Hepatic stellate cell (primary cell): ENCODE data around the gene C1QL3.

Experiments
- DNase-seq: peaks from one replicate; pipeline ENCODE4 v3.0.0; 2011; ENCODE audit warnings: low spot score

The C1QL3 gene

DNA sequence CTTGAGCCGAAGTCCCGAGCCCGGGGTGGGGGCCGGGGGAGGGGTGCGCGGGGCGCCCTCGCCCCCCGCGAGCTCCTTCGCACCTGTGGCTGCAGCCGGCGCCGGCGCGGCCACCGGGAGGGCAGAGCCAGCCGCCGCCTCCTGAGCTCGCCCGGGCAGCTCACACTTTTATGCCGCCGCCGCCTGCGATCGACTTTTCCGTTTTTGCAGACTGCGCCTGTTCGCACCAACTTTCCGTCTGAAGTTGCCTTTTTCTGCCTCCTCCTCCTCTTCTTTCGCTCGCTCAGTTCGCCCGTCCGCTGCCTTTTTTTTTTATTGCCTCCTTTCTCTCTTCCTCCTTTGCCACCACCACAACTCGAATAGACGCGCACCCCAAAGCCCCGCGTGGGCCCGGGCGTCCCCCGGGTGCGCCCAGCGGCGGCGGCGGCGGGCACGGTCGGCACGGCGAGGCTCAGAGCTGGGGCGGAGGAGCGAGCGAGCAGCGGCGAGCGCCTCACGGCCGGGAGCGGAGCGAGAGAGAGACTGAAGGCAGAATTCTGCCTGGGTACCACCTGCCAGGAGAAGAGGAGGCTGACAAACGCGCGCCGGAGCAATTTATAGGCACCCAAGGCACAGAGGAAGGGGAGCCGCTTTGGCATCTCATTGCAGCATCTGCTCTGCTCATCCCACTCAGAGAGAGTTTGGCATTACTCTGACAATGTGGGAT, at the start of gene C1QL3:
Gene C1QL3, minus strand, starts transcription at position 569 of the 706 bp plus-strand sequence. CDS start 814 bp downstream, outside the sequence.
- DNase-seq = no peak

DNA sequence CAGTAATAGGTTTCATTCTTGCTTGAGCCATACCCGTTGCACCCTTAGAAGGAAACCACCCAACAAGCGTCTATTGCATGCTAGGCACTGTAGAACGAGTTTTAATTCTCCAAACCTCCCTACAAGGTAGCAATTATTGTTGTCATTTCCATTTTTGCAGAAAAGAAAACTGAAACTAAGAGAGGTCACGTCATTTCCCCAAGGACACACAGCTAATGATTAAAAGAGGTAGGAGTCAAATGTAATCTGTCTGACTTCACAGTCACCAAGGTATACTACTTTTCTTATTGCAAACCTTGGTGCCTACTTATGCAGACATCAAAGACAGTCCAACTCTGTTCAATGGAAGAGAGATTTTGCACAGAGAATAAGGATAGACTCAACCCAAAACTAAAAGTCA, 49.1 kb upstream of the C1QL3 start:
- DNase-seq = no peak

DNA sequence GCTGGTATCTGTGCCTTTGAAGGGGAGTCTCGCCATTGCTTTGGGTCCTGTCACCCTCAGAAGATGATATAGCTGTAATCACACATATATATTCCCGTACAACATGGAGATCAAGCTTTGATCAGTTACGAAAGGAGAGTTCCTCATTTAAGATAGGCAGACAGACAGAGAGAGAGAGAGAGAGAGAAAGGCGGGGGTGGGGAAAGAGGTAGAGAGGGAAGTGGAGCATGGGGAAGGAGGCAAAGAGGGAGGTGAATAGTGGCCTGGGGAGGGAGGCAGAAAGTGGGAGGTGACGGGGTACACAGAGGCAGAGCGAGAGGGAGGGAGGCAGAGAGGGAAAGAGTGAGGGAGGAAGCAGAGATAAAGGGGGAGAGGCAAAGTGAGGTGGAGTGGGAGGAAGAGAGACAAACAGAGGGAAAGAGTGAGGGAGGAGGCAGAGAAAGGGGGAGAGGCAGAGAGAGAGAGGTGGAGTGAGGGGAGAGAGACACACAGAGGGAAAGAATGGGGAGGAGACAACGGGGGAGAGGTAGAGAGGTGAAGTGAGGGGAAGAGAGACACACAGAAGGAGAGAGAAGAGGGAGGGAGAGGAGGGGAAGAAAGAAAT, 44.6 kb upstream of the C1QL3 start:
- no peak for DNase-seq

DNA sequence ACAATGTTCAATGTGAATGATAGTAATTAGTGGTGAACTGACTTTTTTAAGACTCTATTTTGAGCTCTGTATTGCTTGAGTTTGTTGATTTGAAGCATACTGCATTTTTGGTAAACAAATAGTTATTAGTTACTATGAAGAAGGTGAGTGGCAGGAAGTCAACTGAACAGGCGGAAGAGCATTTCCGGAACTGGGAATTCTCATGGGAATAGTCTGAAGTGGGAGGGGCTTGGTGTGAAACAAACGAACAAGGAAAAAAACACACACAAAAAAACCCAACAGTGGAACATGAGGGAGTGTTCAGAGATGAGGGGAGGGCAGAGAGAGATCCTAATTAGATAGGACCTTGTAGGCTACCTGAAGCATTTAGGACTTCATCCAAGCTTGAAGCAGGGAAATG, 43.9 kb upstream of the C1QL3 start:
- DNase-seq = no peak

DNA sequence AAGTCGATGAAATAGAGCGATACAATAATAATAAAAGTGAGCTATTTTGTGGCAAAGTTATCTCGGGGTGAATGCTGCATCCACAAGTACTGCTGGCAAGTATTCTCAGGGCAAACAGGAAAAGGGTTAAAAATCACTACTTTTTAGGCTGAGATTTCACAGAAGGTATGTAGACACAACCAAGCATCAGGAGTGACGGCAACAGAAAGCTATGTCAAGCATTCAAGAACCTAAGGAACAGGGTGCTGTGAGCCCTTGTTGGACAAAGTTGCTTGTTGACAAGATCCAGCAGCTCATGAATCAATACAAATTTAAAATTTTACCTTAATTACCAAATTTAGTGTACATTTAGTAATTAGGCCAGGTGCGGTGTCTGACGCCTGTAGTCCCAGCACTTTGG, 41.2 kb upstream of the C1QL3 start:
- DNase-seq = no peak

DNA sequence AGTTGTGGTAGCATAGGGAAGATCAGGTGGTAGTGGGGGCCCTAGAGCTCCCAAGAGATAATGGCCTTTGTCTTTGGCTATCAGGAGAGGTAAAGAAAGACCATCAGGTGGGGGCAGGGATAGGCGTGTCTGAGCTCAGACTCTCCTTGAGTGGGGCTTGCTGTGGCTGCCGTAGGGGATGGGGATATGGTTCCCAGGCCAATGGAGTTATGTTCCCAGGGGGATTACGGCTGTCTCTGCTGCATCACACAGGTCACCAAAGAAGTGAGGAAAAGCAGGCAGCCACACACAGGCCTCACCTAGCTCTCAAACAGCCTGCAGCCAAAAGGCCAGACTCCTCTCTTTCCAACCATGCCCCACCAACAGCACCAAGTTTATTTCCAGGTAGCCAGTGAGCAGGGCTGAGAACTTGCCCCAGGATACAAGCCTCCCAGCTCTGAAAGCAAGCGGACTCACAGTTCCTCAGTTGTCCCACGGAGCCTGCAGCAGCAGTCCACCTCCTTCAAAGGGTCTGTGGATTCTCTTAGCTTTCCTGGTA, 37.6 kb upstream of the C1QL3 start:
- no peak for DNase-seq

DNA sequence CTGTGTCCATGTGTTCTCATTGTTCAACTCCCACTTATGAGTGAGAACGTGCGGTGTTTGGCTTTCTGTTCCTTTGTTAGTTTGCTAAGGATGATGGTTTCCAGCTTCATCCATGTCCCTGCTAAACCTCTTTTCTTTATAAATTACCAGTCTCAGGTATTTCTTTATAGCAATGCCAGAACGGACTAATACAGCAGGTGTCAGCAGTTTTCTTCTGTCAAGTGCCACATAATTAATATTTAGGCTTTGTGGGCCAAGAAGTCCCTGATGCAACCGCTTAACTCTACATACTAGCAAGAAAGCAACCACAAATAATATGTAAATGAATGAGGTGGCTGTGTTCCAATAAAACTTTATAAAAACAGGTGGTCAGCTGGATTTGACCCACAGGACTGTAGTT, 26.3 kb upstream of the C1QL3 start:
- DNase-seq = no peak

DNA sequence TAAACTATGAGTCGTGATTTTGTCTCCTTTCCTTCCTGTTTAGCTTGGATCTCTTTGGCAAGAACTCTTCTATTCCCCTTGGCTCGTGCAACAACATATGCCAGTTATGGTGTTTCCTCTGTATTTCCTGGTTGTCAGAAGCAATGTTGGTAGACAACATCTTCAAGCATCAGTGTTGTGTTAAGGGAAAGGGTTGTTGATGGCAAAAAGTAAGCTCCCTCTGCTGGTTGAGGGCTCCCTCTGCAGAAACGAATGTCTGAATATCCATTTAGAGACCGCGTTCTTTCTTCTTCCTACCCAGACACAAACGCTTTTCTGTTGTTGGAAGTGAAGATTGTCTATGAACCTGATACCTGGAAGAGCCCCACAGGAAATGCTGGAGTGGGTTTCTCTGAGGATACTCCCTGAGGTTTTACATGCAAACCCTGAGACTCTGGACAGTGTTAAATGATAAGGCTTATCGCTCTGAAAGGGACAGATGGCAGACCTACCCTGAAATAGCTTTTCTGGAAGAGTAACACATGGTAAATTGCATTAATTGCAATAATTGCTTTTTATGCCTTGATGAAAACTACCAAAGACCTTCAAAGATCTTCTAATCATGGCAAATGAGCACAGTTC, 23.5 kb upstream of the C1QL3 start:
- peak; percentile 37 for DNase-seq

DNA sequence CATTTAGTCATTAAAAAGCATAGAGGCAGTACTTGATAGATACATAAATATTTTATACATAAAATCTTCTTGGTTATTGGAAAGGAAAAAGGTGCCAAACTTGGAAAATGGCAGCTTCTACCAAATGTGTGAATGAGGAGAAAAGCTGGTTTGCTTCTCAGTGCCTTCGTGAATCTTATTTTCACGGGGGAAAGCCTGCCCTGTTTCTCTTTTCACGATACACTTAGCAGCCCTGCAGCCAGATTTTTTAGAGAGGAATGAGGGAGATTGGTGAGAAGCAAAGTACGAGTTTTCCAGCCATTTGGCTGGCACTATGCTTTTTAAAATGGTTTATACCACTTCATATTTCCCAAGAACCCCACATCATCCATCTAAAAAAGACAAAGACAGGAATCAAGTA, 22.9 kb upstream of the C1QL3 start:
- DNase-seq = no peak

DNA sequence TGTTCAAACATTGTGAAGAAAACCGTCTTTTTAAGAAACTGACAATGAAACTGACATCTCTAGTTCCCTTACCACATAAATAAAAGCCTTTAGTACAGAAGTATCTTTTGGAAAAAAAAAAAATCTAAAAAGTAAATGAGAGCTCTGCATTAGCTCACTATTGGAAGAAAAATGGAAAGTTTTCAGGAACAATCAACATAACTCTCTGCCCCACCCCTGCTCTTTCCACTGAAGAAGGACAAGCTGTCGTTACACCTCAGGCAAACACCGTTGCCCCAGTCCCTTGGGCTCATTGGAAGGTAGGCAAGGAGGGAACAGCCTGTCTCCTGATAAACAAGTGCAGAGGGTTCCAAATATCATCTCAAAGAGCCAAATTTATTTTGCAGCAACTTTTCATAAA, 22.4 kb upstream of the C1QL3 start:
- DNase-seq = no peak

DNA sequence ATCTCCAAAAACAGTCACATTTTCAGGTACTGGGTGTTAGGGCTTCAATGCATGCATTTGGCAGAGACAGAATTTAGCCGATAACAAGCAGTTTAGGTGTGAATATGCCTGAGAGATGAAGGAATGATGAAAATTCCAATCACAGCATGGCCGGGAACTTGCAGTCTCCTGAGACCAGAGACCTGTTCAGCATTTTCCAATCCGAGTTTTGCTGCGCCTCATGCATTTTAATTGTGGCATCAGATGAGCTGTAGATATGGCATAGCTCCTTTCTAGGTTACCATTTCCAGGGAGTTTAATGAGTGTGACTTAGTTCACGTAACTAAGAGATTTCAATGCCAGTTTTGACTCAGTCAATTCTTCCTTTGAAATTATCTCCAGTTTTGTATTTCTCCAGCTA, 14.5 kb upstream of the C1QL3 start:
- no peak for DNase-seq

DNA sequence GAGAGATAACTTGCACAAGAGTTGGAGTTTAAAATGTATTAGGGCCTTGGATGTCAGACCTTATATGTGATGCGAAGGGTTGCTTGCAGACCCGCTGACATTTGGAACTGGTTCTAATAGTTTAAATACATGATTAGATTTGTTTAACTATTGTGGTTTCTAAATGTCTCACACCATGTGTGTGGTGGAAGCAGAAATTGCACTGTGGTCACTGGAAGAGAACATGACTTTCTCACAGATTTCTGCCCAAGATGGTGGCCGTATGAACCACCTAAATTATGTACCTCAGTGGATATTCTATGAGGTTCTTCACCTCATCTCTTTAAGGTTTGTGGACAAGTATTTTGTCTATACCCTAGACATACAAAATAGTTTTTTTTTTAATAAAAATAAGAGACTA, 8.2 kb upstream of the C1QL3 start:
- no peak for DNase-seq

DNA sequence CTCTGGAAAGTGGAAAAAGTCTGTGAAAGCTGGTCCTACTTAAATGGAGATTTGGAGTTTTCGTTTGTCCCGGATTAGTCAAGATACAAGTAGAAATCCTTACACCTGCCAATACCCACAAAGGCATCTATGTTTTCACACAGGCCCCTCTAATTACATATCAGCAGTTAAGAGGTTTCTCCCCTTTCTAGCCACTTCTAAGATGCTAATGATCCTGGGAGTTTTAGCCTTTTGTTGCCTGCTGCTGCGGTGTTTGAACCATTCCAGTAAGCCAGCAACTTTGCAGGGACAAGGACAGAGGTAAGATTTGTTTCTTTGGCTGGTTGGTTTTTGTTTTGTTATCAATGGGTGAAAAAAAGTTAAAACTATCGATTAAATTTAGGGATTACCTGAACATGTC, 5.8 kb upstream of the C1QL3 start:
- DNase-seq = no peak

DNA sequence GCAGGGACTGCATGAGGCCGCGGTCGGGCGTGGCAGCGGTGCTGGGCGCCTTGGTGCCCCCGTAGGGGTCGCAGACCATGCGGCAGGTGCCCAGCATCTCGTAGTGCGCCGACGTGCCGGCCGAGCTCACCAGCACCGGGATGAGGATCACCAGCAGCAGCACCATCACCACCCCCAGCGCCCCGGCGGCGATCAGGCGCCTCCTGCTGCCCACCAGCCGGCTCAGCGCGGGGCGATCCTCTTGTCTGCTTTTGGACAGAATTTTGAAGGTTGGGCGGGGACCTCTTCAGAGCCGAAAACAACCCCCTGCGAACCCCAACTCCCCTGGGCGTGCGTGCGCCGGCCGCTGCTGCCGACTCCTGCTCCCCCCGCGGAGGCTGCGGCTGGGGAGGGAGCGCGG, 779 bp downstream of the C1QL3 start:
- peak; percentile 33 for DNase-seq

DNA sequence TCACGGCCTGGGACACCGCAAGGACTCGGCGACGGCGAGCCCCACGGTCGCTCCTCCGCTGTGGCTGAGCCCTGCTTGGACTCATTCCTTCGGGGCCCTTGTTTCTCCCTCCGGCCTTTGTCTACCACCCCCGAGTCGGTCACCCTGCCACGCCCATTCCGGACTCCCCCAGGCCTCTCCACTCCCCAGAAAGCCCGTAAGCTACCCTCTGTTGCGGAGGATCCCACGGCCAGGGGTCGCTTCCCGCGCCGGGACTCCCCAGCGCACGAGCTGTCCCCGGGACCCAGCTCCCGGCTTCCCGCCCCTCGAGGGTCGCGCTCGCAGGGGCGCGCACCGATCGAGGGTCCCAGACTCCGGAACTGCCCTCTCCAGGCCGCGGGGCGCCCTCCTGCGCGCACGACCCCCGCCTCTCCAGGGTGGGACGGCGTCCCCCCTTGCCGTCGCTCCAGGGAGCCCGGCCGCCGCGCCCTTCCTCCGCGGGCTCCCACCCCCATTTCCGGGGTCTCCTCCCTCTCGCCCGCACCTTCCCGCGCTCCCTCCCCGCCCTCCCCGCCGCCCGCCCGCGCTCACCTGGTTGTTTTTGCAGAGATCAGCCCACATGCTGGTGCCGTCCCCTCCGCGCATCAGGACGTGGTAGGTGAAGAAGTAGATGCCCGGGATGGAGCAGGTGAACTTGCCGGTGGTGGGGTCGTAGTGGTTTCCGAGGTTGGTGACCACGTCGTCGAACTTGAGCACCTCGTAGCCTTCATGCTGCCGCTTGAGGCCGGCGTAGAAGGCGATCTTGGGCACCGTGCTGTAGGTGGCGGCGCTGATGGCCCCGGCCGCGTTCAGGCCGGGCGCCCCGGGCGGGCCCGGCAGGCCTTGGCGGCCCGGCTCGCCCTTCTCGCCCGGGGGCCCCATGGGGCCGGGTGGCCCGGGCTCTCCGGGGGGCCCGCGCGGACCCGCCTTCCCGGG, 1.5 kb downstream of the C1QL3 start:
- no peak for DNase-seq

DNA sequence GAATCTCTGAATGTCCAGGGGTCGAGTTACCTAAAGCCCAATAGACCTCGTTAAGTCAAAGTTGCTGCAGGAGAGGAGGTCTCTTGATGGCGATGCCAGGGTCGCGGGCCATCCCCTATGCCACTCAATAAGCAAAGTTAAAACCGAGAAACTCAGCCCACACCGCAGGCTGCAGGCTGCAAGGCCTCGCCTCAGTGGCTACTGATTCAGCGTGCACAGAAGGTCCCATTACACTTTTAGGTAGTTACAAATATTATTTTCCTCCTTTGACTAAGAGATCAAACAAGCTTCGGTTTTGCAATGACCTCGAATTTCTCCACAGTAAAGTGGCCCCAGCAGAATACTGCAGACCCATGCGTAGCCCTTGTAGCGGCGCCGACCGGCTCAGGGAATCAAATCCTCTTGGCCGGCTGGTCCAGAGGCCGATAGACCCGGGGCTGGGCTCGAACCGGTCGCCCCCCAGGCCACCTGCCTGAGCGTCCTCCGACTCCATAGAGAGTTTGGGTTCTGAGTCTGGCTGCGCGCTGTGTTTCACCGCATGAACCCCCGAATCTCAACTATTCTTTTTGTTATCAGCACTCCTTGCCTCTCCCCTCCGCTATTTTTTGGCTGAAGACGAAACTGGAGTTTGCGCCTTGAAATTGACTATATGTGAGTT, 2.3 kb downstream of the C1QL3 start:
- no peak for DNase-seq

DNA sequence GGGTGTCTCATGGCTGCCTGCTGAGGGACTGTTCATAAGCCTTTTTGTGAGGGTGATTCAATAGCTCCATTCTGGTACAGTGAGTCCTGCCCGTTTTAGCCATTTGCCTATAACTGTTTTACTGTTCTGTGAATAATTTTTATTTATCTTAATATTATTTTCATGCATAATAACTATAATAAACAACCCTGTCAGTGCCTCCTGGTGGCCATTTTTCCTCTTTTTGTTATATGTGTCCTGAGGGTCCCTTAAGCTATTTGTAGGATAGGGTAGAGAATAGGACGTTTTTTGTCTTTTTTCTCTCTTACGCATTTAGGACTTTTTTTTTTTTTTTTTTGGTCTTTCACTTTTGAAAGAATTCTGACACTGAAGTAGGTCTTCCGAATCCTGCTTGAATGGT, 2.9 kb downstream of the C1QL3 start:
- no peak for DNase-seq

DNA sequence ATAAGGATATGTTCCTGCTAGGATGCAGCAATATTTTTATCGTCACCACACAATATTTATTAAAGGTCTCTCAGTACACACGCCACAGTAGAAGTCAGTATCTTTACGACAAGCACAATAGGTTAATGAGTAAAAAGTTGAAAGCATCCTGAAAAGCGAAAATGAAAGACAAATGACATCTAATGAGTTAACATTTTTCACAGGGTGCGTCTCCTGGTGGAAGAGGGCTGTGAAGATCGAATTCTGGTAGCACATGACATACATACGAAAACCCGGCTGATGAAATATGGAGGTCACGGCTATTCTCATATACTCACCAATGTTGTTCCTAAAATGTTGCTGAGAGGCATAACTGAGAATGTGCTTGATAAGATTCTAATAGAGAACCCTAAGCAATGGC, 10.8 kb downstream of the C1QL3 start:
- no peak for DNase-seq

DNA sequence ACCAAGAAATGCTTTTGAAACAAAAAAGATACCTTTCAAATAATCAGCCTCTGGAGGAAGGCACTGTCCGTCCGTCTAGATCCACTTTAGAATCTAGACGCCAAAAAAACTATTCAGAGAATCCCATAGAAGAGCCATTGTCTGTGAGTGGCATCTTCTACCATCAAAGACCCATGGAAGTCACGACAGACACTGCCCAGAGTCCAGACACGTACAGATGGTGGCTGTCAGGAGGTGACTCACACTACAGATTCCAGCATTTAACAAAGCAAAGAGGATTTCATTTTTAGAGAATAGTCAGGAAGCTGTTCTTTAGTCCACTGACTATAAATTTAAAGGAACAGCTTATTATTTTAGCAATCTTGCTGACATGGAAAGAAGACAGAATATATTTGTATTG, 11.7 kb downstream of the C1QL3 start:
- no peak for DNase-seq

DNA sequence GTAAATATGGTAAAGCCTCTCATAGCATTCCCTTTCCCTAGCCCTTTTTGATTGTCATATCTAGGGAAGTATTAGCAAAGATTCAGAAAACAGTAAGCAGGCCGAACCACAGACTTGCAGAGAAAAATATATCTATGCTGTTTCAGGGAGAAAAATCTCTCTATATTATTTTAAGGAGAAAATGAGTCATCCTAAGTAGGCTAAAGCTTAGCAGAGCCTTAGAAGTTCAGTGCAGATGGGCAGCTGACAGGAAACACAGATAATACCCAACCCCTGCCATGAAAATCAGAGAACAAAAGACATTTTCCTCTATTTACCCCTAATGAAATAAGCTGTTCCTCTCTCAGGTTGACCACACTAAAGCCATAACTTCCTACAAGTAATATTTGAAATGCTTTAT, 16.5 kb downstream of the C1QL3 start:
- no peak for DNase-seq

DNA sequence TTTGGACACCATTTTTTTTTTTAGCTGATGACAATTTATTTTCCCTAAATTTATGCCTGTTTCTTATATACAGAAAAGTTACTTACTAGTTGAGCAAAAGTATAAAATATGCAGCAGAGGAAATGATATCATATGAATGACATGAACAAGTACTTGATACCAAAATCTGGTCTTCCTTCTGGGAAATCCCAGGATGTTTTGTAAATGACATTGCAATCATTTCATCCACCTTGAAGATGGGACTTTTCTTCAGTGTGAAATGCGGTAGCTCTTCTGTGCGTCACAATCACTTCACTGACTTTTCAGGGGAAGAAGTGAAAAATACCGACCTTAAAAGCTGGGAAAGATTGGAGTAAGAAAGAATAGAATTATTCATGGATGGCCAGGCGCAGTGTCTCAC, 23.8 kb downstream of the C1QL3 start:
- no peak for DNase-seq
